ENCODE data around the gene SLC37A4. TPM values are rescaled to one million over a fixed set of nuclear protein-coding genes. Genes with fewer than 3 reads are reported as not detected.

SLC37A4 gene
- total RNA-seq, 1 experiment from 2014 or later, result 108 TPM

- H3K4me1 Mint-ChIP-seq (ENCODE audit: low read depth, unreplicated experiment), result no peaks in the 10 kb centered on the region
- intact Hi-C loops (cut with micrococcal nuclease; ENCODE audit: unreplicated experiment), result no loop called here
- no peak for DNase-seq
- no peak overlapping the region for H3K4me3 ChIP-seq (ENCODE audit: low read depth, low read length)
- BruUV-seq (replicated peaks), result no TSS peak
- TF ChIP-seq CTCF (IDR thresholded peaks at IDR 0.05; ENCODE audit: insufficient read depth in 1 of 2, low read depth in 1 of 2, low read length in 1 of 2, severe bottlenecking in 1 of 2, unreplicated experiment in 1 of 2), result no peak
- no peaks in the 10 kb centered on the region for H3K36me3 Mint-ChIP-seq (ENCODE audit: insufficient read depth, unreplicated experiment)
- H3K27me3 ChIP-seq (replicated peaks; ENCODE audit: control insufficient read depth, insufficient read depth, low read length), result no peaks in the 10 kb centered on the region
- no peaks in the 10 kb centered on the region for H3K27me3 Mint-ChIP-seq (ENCODE audit: insufficient read depth, unreplicated experiment)
- no peak overlapping the region for H3K27ac Mint-ChIP-seq (ENCODE audit: unreplicated experiment)
- POLR2A ChIA-PET, result no interaction called here
- H3K9me3 ChIP-seq, result no peaks in the 10 kb centered on the region
- no peaks in the 10 kb centered on the region for H3K4me1 ChIP-seq
- CTCF ChIA-PET, result no interaction called here
- no peaks in the 10 kb centered on the region for H3K9me3 Mint-ChIP-seq (ENCODE audit: unreplicated experiment)
- no peak overlapping the region for H3K4me3 Mint-ChIP-seq (ENCODE audit: unreplicated experiment)
- H3K36me3 ChIP-seq (ENCODE audit: control insufficient read depth, insufficient read depth, low read length), result no peaks in the 10 kb centered on the region
Observed at GRCh38 chr11:118980191-118980881, 50.3 kb downstream of the SLC37A4 start.

- DNase-seq, result no peak
- Mint-ChIP-seq H3K9me3 (ENCODE audit: unreplicated experiment) (no peaks in the 10 kb centered on the region), H3K27ac (ENCODE audit: unreplicated experiment) (no peak overlapping the region), H3K4me3 (ENCODE audit: unreplicated experiment) (no peak overlapping the region), H3K36me3 (ENCODE audit: insufficient read depth, unreplicated experiment) (no peaks in the 10 kb centered on the region), H3K4me1 (ENCODE audit: low read depth, unreplicated experiment) (peaks cover 7% of the 10 kb centered on the region), H3K27me3 (ENCODE audit: insufficient read depth, unreplicated experiment) (no peaks in the 10 kb centered on the region)
- Histone ChIP-seq H3K4me1 (no peaks in the 10 kb centered on the region), H3K27me3 (replicated peaks; ENCODE audit: control insufficient read depth, insufficient read depth, low read length) (no peaks in the 10 kb centered on the region), H3K9me3 (no peaks in the 10 kb centered on the region), H3K36me3 (ENCODE audit: control insufficient read depth, insufficient read depth, low read length) (no peaks in the 10 kb centered on the region), H3K4me3 (ENCODE audit: low read depth, low read length) (no peak overlapping the region)
- TF ChIP-seq CTCF (IDR thresholded peaks at IDR 0.05; ENCODE audit: insufficient read depth in 1 of 2, low read depth in 1 of 2, low read length in 1 of 2, severe bottlenecking in 1 of 2, unreplicated experiment in 1 of 2), result no peak
- no TSS peak for BruUV-seq (replicated peaks)
- intact Hi-C loops (cut with micrococcal nuclease; ENCODE audit: unreplicated experiment), result no loop called here
- POLR2A ChIA-PET, result no interaction called here
- CTCF ChIA-PET, result no interaction called here
Observed at GRCh38 chr11:118979434-118979833, 51.2 kb downstream of the SLC37A4 start.

- Histone ChIP-seq H3K27me3 (replicated peaks; ENCODE audit: control insufficient read depth, insufficient read depth, low read length) (no peaks in the 10 kb centered on the region), H3K36me3 (ENCODE audit: control insufficient read depth, insufficient read depth, low read length) (no peaks in the 10 kb centered on the region), H3K4me3 (ENCODE audit: low read depth, low read length) (no peak overlapping the region), H3K4me1 (peaks cover 6% of the 10 kb centered on the region), H3K9me3 (no peaks in the 10 kb centered on the region)
- no peak for DNase-seq
- Mint-ChIP-seq H3K9me3 (ENCODE audit: unreplicated experiment) (peaks cover 10% of the 10 kb centered on the region), H3K27ac (ENCODE audit: unreplicated experiment) (no peak overlapping the region), H3K36me3 (ENCODE audit: insufficient read depth, unreplicated experiment) (no peaks in the 10 kb centered on the region), H3K4me3 (ENCODE audit: unreplicated experiment) (no peak overlapping the region), H3K4me1 (ENCODE audit: low read depth, unreplicated experiment) (peaks cover 16% of the 10 kb centered on the region), H3K27me3 (ENCODE audit: insufficient read depth, unreplicated experiment) (no peaks in the 10 kb centered on the region)
- POLR2A ChIA-PET, result no interaction called here
- CTCF ChIA-PET, result no interaction called here
- no TSS peak for BruUV-seq (replicated peaks)
- no peak for TF ChIP-seq CTCF (IDR thresholded peaks at IDR 0.05; ENCODE audit: insufficient read depth in 1 of 2, low read depth in 1 of 2, low read length in 1 of 2, severe bottlenecking in 1 of 2, unreplicated experiment in 1 of 2)
- intact Hi-C loops (cut with micrococcal nuclease; ENCODE audit: unreplicated experiment), result no loop called here
Observed at GRCh38 chr11:118975771-118976709, 54.6 kb downstream of the SLC37A4 start.

Small RNA genes within 50 kb of the gene (microRNA-seq; reads per million reads assigned to microRNA genes)
- gene MIR3656, result not detected

Other genes with a start within 250 kb of the SLC37A4 start
- 131 and 135 TPM in 2 replicates for gene DDX6, start 239.7 kb downstream of the SLC37A4 start, total RNA-seq (2022)
- gene CXCR5, start 147.0 kb downstream of the SLC37A4 start, total RNA-seq (2022), result not detected in 2 replicates
- 186 and 203 TPM in 2 replicates for gene BCL9L, start 105.0 kb downstream of the SLC37A4 start, total RNA-seq (2022)
- gene UPK2, start 74.6 kb downstream of the SLC37A4 start, total RNA-seq (2022), result 1.8 and 3.5 TPM in 2 replicates
- not detected in 2 replicates for gene FOXR1, start 59.1 kb downstream of the SLC37A4 start, total RNA-seq (2022)
- gene CENATAC, start 32.7 kb downstream of the SLC37A4 start, total RNA-seq (2022), result 185 and 194 TPM in 2 replicates
- gene RPS25, start 12.5 kb downstream of the SLC37A4 start, total RNA-seq (2022), result 1,811 and 1,967 TPM in 2 replicates
- gene TRAPPC4, start 12.1 kb downstream of the SLC37A4 start, total RNA-seq (2022), result 118 and 126 TPM in 2 replicates
- 306 and 366 TPM in 2 replicates for gene HYOU1, start 26.3 kb upstream of the SLC37A4 start, total RNA-seq (2022)
- gene VPS11, start 36.9 kb upstream of the SLC37A4 start, total RNA-seq (2022), result 43.2 and 47.7 TPM in 2 replicates
- 94.9 and 95.7 TPM in 2 replicates for gene HMBS, start 54.0 kb upstream of the SLC37A4 start, total RNA-seq (2022)
- 117 and 119 TPM in 2 replicates for gene DPAGT1, start 71.0 kb upstream of the SLC37A4 start, total RNA-seq (2022)
- 14.7 and 15.4 TPM in 2 replicates for gene C2CD2L, start 76.5 kb upstream of the SLC37A4 start, total RNA-seq (2022)
- gene HINFP, start 90.7 kb upstream of the SLC37A4 start, total RNA-seq (2022), result 61.6 and 65.2 TPM in 2 replicates
- 0.18 TPM in 1 of 2 replicates, not detected in the other for gene ABCG4, start 118.2 kb upstream of the SLC37A4 start, total RNA-seq (2022)
- 7.2 and 8.0 TPM in 2 replicates for gene NLRX1, start 137.8 kb upstream of the SLC37A4 start, total RNA-seq (2022)
- 9.6 and 10.0 TPM in 2 replicates for gene NHERF4, start 154.6 kb upstream of the SLC37A4 start, total RNA-seq (2022)
- gene CBL, start 175.5 kb upstream of the SLC37A4 start, total RNA-seq (2022), result 52.7 and 53.5 TPM in 2 replicates

Data from Caco-2 (cell line).